NCI-H1105 (cell line): ENCODE data around the gene CYTH2.
"Not testable (repeated sequence)": the region's sequence is repeated elsewhere in the genome, so short reads cannot be mapped to it uniquely, and the experiment has no call there.

Experiments used
- DNase-seq: peaks from one replicate; lab custom pipeline; 2025; lab: John Stamatoyannopoulos, UW

Gene CYTH2

GRCh38 chr19:48477067-48477685 is 8.0 kb downstream of the CYTH2 start:
- DNase-seq = no peak

GRCh38 chr19:48477698-48478338 is 8.6 kb downstream of the CYTH2 start:
- DNase-seq = no peak

GRCh38 chr19:48478339-48479256 is 9.4 kb downstream of the CYTH2 start:
- no peak for DNase-seq

GRCh38 chr19:48479686-48480085 is 10.5 kb downstream of the CYTH2 start:
- DNase-seq = no peak

GRCh38 chr19:48480183-48480557 is 11.0 kb downstream of the CYTH2 start:
- DNase-seq = peak; percentile 43

- no peak for DNase-seq
These were observed 11.7 kb downstream of the CYTH2 start for GRCh38 chr19:48480558-48481500.

- no peak for DNase-seq
These were observed 12.9 kb downstream of the CYTH2 start for GRCh38 chr19:48481846-48482639.

GRCh38 chr19:48483301-48483700 is 14.1 kb downstream of the CYTH2 start:
- no peak for DNase-seq

- DNase-seq = no peak
These were observed 15.2 kb downstream of the CYTH2 start for GRCh38 chr19:48484247-48484893.

- DNase-seq = no peak
These were observed 15.9 kb downstream of the CYTH2 start for GRCh38 chr19:48484931-48485612.

GRCh38 chr19:48486706-48487105 is 17.5 kb downstream of the CYTH2 start:
- DNase-seq = not testable (repeated sequence)

GRCh38 chr19:48487544-48487943 is 18.4 kb downstream of the CYTH2 start:
- no peak for DNase-seq

- no peak for DNase-seq
These were observed 18.8 kb downstream of the CYTH2 start for GRCh38 chr19:48487948-48488347.

- DNase-seq = not testable (repeated sequence)
These were observed 19.3 kb downstream of the CYTH2 start for GRCh38 chr19:48488478-48488877.

- DNase-seq = peak; percentile 59
These were observed 20.5 kb downstream of the CYTH2 start for GRCh38 chr19:48489608-48490216.

- DNase-seq = peak; percentile 64
These were observed 22.0 kb downstream of the CYTH2 start for GRCh38 chr19:48490981-48491792.

- DNase-seq = no peak
These were observed 22.6 kb downstream of the CYTH2 start for GRCh38 chr19:48491793-48492123.

- DNase-seq = peak; percentile 98
These were observed 24.0 kb downstream of the CYTH2 start for GRCh38 chr19:48492925-48493717.
